GM19397 (cell line): Measurements from ENCODE around the gene COL23A1.
"Not testable (repeated sequence)": the region's sequence is repeated elsewhere in the genome, so short reads cannot be mapped to it uniquely, and the experiment has no call there.

ENCODE experiments used
- ATAC-seq: cut with Tn5 transposase; IDR thresholded peaks from one replicate; pipeline ENCODE4 v1.9.1; 2021; ENCODE audit warnings: mild to moderate bottlenecking, moderate library complexity; ENCODE audit not compliant: unreplicated experiment

Gene COL23A1

DNA sequence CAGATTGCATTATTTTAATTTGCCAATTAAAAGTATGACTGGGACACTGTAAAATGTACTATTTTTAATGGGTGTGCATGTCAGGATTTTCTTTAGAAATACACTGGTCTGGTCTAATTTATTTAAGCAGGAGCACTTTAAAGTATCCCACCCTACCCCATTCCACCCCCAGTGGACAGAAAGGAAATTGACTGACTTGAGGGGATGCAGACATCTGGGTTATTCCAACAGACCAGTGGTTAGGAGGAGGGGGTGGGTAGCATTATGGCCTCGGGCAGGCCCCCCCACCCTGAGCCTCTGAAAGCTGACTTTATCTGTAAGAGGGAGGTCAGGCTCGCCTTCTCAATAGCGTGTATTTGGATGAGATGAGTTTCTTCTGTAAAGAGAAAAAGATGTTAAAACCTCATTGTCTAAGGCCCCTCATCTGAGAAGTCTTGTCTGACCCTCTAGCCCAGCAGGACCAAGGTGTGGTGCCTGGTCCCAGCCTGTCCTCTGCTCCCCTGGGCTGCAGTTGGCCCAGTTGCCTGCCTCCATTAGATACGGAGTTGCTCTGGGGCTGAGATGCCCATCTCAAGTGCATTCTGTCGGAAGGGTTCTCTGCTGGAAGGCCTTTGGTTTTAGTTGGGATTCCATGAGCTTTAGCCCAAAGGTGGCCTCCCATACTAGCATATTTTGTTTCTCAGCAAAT is 381.5 kb downstream of the COL23A1 start:
- ATAC-seq, result no peak

DNA sequence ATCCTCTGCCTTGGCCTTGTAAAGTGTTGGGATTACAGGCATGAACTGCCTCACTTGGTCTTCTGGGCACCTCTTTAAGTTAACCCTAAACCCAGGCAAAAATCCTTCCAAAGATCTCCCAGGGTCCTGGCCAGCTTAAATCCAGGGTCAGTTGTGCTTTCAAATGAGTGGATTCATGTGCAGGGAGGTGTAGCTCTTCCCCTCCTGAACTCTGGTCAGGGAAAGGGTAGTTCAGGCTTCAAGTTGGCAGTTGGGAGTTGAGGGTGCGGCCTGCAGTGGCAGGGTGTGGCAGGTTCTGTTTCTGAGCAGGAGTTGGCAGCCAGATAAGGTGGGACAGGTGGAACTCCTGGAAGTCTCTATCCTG is 382.3 kb downstream of the COL23A1 start:
- no peak for ATAC-seq

DNA sequence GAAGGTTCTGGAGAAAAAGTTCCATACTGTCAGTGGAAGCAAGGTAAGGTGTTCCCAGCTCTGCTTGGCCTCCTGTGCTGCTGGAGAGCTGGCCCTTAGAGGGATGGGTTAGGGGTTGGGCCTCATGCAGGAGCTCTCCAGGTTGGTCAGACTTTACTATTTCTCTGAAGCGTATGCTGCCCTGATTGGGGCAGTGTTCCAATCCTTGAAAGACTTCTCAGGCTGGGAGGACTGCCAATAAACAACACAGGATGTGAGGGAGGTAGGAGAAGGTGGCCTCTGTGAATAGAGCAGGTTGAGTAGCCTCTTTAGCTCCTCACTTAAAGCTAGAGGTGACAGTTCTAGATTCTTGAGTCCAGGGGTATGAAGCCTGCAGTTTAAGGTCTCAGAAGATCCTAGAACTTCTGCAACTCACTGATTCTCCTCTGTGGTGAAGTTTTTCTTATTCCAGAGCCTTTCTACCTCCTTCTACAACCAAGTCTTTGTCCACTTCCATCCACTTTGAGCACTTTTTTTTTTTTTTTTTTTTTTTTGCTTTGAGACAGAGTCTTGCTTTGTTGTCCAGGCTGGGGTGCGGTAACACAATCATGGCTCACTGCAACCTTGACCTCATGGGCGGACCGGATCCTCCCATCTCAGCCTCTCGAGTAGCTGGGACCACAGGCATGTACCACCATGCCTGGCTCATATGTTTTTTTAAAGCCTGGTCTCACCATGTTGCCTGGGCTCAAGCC is 382.8 kb downstream of the COL23A1 start:
- ATAC-seq, result no peak

DNA sequence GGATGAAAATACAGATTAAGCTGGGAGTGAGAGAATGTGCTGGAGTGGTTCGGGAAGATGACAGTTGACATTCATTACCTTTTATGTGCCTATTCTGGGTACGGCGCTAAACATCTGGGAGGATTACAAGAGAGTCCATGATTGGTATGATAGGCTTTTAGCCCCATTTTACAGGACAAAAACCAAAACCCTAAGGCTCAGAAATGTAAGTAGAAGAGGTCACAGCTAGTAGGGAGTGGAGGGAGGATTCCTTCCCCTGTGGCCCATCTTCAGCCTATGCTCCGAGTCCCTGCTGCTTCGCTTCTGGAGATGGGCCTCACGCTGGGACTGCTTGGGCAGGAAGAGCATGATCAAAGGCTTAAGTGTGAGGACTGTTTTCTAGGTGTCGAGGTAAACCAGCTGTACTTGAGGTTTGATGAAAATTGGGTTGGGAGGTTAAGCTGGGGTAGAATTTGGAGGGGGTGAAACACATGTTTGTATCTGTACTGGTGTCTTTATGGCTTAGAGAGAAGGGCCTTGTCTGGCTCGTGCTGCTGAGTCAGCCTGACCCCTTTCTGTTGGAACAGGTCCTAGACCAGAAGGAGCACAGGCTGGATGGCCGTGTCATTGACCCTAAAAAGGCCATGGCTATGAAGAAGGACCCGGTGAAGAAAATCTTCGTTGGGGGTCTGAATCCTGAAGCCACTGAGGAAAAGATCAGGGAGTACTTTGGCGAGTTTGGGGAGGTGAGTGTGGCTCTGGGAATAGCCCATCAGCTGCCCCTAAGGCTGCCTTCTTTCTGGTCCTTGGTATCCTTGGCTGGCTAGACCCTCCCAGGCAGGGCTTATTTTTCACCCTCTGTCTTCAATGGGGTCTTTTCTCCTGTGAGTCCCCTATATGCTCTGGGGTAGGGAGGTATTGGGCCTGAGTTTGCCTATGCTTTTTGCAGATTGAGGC is 383.8 kb downstream of the COL23A1 start:
- no peak for ATAC-seq

DNA sequence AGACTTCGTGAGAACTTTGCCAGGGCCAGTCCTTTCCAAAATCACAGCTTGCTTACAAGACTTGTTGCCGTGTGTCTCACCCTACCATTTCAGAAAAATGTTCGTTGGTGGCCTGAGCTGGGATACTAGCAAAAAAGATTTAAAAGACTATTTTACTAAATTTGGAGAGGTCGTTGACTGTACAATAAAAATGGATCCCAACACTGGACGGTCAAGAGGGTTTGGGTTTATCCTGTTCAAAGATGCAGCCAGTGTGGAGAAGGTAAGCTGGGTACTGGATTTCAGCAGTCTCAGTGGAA is 384.5 kb downstream of the COL23A1 start:
- no peak for ATAC-seq

DNA sequence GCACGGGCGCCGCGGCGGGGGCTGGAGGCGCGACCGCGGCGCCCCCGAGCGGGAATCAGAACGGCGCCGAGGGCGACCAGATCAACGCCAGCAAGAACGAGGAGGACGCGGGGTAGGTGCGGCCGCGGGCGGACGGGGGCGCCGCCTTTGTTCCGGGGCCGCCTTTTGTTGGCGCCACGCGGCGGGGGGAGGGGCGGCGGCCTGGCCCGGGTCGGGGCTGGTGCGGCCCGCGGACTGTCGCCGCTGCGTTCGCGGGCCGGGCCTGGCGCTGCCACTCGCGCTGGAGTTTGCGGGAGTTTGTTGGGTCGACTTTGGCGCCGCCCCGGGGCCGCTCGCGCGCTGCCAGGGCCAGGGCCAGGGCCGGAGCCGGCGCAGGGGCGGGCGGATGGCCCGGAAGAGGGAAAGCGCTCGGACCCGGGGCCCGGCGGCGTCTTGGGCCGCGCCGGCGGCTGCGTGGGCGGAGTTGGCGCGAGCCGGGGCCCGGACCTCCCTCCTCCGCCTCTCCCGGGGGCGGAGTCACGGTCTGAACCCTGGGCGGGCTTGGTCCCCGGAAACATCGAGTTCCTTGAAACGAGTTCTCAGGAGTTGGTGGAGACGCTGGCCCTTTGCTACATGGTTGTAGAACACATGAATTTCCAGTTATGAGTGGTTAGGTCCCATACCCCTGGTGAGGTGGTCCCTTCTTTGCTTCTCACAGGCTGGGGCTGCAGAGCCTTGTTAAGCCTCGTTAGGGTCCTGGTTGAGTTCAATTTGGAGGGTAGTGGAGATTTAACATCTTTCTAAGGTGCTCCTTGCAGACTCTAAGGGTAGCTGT is 385.1 kb downstream of the COL23A1 start:
- peak; percentile 51 for ATAC-seq

DNA sequence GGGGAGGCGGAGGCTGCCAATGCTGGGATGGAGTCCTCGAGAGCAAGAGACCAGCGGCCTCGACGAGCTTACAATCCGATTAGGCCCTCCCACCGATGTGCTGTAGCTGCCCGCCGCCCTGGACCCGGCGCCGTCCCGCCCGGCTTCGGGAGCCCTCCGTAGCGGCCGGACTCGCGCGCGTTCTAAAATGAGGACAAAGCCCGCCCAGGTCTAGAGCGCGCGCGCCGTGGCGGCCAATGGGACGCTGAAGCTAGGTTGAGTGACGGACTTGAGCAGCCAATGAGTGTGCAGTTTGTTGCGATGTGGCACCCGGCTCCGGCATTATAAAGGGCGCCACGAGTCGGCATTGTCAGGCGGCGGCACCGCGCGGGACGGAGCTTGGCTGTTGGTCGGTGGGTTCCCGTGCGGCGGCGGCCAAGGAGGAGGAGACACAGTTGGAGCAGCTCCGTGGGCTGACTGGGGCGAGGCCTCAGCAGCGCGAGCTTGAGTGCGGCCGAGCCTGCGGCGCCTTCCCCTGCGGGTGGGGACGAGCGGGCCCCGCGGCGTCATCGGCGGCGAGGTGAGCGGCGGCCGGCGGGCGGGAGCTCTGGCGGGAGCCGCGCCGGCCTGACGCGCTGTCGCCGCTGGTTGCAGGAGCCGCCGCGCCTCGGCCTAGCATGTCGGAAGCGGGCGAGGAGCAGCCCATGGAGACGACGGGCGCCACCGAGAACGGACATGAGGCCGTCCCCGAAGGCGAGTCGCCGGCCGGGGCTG is 385.8 kb downstream of the COL23A1 start, which contains the start of gene HNRNPAB:
TSS of gene HNRNPAB (plus strand) at position 352 of the 753 bp plus-strand sequence. CDS start at position 657, 305 bp downstream.
- peak; percentile 84 for ATAC-seq

DNA sequence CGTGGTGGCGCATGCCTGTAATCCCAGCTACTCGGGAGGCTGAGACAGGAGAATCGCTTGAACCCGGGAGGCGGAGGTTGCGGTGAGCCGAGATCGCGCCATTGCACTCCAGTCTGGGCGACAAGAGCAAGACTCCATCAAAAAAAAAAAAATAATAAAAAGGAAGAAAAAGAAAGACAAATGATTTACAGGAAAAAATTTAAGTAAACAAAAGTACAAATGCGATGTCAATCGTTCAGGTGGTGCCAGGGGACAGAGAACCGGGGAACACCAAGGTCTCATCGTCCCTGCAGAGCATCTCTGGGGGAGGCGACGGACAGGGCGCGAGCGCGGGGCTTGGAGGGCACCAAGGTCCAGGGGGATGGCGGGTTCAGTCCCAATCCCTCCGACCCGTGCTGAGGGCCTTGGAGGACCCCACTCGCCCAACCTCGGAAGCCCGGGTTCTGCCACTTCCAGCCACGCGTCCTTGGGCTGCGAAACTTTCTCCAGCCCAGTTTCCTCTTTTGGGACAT is 386.5 kb downstream of the COL23A1 start:
- no peak for ATAC-seq

DNA sequence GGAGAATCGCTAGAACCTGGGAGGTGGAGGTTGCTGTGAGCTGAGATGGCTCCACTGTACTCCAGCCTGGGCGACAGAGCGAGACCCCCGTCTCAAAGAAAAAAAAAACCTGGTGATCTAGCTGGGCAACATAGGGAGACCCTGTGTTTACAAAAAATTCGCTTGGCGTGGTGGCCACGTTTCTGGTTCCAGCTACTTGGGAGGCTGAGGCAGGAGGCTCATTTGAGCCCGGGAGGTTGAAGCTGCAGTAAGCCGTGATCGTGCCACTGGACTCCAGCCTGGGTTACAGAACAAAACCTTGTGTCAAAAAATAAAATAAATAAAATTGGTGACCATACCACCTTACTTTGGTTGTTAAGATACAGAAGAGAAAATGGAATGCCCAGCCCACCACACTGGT is 387.7 kb downstream of the COL23A1 start:
- no peak for ATAC-seq

DNA sequence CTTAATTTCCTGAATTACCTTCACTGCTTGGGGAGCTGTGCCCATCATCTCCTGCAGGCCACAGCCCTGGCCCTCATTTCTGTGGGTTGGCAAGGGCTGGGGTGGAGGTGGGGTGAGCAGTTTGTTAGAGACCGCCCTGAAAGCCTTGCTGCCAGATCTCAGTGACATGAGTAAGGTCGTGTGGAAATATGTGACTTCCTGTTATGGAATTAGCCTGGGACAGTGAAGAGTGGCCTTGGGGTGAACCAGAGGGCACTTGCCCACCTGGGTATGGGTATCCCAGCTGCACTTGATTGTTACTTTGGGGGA is 388.3 kb downstream of the COL23A1 start:
- ATAC-seq, result no peak

DNA sequence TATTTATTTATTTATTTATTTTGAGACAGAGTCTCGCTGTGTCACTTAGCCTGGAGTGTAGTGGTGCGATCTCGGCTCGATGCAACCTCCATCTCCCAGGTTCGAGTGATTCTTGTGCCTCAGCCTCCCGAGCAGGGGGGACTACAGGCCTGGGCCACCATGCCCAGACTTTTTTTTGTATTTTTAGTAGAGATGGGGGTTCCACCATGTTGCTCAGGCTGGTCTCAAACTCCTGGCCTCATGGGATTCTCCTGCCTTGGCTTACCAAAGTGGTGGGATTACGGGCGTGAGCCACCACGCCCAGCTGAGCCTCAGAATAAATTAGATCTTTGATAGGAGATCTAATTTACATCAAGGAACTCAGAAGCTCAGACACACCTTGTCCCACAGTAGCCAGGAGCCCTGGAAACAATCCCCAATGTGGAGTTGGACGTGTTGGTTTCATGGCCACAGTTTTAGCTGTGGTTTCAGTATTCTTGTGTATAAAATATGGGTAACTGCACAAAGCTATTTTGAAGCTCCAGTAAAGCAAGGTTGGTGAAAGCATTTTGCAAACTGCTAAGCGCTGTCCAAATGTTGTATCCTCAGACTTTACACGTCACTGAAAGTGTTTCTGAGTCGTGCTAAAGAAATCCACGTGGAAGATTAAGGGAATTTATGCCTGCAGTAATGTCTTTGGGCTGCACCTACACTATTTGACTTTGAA is 388.8 kb downstream of the COL23A1 start:
- ATAC-seq, result no peak

DNA sequence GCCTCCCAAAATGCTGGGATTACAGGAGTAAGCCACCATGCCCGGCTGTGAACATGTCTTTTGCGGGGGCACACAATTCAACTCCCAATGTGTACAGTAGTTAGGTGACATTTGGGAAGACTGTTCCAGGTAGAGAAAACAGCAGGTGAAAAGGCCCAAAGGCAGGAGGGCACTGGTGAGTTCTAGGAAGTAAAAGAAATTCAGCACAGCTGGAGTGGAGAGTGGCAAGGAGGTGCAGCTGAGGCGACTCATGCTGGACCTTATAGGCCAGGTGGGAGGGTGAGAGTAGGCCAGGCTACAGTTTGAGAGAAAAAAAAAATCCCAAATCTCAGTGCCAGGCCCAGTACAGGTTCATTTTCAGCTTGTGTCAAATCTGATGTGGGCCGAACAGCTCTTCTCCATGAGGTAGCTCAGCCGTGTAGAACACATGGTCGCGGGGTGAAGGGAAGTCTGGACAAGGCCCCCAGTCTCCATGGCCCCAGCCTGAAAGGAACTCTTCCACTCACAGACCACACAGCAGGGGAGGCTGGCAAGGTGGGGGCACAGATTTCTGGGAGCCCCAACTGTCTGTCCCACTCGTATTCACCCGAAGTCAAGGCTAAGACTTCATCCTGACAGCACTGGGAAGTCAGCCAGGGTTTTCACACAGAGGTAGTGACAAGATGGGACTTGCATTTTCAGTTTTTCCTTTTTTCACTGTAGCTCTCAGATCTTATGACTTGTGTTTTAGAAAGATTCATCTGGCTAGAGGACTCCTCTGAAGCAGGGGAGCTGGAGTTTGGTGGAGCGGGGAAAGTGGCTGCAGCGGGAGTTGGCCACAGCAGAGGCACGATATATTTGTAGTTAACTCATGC is 390.4 kb downstream of the COL23A1 start:
- ATAC-seq, result no peak

DNA sequence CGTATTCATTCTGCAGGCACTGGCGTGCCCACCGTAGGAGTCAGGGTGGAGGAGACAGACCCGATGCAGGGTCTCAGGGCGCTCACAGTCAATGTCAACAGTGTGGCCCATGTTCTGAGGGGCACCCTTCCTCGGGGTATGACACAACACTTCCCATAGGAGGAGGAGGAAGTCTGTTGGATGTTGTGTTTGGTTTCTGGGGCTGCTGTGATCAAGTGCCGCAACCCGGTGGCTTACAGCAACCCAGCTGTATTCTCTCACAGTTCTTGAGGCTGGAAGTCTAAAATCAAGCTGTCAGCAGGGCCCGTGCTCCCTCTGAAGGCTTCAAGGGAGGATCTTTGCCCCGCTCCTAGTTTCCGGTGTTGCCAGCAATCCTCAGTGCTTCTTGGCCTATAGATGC is 391.5 kb downstream of the COL23A1 start:
- no peak for ATAC-seq

DNA sequence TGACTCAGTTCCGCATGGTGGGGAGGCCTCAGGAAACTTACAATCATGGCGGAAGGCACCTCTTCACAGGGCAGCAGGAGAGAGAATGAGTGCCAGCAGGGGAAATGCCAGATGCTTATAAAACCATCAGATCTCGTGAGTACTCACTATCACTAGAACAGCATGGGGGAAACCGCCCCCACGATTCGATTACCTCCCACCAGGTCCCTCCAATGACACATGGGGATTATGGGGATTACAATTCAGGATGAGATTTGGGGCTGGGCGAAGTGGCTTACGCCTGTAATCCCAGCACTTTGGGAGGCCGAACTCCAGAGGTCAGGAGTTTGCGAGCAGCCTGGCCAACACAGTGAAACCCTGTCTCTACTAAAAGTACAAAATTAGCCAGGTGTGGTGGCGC is 392.0 kb downstream of the COL23A1 start:
- not testable (repeated sequence) for ATAC-seq

DNA sequence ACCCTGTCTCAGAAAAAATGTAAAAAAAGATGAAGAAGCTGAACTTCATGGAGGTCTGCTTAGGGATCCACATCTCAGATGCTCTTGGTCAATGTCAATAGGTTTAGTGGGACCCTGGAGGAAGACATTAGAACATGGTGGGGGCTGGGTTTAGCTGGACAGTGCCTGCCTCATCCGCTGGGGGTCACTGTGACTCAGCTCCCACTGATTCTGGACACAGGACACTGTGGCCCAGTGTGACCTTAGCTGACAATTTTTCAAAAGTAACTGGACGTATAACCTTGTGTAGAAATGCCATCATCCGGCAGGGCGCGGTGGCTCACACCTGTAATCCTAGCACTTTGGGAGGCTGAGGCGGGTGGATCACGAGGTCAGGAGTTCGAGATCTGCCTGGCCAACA is 393.2 kb downstream of the COL23A1 start:
- no peak for ATAC-seq

DNA sequence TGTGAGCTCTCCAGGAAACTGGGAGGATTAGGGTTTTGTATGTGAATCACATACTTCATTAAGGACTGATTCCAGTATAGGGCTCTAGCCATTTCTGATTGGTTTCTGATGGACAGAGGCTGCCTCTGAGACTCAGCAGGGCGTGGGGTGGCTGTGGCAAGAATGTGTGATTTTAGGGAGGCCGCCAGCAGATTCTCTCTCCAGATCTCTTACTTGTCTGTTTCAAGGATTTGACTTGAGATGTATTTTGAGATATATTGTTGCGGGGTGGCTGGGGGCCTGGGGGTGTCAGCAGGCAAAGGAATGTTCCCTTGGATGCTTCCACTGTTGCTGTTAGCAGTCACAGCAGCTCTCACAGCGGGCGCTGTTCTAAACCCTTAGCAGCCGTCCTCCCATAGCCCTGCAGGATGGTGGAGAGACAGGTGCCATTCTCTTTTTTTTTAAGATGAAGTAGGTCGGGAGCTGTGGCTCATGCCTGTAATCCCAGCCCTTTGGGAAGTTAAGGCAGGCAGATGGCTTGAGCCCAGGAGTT is 393.8 kb downstream of the COL23A1 start:
- no peak for ATAC-seq

DNA sequence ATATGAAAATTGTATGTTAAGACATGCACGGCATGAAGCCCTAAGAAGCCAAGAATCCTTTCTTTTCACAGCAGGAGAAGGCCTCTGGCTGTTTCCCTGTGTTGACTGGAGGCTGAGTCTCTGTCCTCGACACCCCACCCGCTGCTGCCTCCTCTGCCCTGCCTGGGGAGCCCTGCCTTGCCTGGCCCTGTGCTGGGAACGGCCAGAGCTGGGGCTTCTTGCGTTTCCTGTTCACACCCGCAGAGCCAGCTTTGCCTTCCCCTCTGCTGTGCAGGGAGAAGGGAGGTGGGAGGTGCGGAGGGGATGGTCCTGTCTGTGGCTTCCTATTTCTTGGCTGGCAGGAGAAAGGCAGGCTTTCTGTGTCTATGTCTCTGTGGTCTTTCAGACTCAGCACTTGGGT is 396.2 kb downstream of the COL23A1 start:
- ATAC-seq, result no peak

DNA sequence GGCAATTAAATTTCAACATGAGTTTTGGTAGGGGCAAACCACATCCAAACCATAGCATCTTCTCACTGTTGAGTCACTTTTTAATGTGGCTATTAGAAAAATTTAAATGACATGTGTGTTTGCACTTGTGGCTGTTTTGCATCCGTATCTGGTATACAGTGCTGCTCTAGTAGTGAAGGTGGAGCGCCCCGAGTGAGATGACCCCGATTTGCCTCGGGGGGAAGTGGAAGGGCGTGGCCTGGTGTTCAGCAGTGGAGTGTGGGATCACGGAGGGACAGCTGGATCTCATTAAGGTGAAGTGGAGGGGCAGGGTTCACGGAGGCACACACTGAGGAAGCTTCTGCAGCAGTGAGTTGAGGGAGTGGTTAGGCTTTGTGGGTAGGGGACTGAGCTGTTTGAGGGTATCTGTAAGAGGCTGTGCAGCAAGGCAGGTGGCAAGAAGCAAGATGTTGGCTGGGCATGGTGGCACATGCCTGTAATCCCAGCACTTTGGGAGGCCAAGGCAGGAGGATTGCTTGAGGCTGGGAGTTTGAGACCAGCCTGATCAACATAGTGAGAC is 396.9 kb downstream of the COL23A1 start:
- no peak for ATAC-seq
